Fibroblast of skin of right biceps (primary cell): Measurements from ENCODE around the gene GOLGA3.
A peak's percentile ranks its signal among the peaks of the same experiment; 100 is the strongest.

ENCODE experiments used
- DNase-seq: peaks from one replicate; pipeline ENCODE4 v3.0.0-alpha.2; 2013

GOLGA3 gene

DNA sequence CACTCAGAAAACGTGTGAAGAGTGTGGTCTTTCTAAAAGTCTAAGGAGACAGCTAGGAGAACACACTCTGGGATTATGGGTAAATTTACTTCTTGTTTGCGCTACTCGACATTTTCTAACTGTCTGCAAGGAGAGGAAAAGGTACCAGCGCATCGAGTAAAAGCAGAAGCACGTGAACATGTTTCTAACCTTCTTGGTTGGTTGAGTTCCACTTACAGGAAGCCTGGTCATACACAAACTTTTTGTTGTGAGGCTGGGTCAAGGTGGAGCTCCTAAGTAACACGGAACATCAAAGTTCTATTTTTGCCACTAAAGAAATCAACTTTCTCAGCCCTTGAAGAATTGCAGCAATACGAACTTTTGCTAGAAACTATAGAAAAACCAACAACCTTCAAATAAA, 87.0 kb downstream of the GOLGA3 start:
- DNase-seq = no peak

DNA sequence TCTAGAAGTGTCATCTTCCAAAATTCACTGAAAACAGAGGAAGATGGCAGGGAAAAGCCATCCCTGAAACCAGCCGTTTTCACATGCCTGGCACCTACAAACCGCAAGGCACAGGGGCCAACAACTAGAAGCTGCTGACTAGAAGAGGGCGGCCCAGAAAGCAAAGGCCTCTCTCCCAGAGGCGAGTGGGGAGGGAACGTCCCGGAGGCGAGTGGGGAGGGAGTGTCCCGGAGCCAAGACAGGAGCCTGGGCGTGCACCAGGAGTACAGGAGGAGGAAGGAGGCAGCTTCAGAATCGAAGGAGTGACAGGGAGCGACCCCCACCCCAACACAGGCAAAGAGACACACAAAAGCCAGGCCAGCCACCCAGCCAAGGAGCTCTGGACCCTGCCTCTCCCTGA, 88.0 kb downstream of the GOLGA3 start:
- DNase-seq = no peak

DNA sequence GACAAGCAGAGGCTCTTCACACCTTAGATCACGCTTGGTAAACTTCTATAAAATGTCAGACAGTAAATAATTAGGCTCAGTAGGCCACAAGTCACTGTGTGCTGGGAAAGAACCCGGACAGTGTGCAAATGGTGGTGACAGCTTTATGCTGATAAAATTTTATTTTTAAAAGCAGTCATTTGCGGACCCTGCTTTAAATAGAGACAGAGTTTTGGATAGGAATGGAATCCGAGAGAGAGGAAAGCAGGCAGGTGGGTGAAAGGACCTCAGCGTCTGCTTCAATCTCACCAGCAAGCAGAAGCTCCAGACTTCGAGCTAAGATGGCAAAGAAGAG, 88.4 kb downstream of the GOLGA3 start:
- no peak for DNase-seq

DNA sequence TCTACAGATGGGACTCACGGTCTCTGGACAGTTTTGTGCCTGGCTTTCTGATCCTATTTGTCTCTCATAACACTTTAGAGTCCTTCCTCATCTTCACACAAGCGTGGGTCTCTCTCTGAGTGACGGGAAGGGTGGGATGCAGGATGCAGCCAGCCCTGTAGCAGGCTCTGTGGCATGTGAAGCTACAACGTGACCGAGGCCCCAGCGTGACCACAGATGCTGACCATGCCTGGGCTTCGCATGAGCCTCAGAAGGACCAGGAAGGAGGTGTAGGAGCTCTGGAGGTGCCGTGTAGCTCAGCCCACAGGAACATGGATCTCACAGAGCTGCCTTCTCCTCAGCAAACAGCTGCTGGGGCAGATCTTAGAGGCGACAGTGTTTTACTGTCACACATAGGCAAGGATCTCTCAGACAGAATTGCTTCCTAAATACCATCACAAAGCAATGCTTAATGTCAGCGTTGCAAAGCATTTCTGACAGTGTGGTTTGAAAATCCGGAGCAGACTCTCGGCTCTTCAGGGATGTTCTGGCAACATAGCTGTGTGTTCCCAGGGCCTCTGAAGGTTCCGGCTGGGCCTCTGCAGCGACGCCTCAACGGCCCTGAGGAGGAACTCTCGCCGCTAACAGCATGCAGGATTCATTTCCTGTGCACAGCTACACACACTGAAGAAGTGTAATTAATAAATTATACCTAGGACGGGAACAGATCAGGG, 88.9 kb downstream of the GOLGA3 start:
- DNase-seq = no peak

DNA sequence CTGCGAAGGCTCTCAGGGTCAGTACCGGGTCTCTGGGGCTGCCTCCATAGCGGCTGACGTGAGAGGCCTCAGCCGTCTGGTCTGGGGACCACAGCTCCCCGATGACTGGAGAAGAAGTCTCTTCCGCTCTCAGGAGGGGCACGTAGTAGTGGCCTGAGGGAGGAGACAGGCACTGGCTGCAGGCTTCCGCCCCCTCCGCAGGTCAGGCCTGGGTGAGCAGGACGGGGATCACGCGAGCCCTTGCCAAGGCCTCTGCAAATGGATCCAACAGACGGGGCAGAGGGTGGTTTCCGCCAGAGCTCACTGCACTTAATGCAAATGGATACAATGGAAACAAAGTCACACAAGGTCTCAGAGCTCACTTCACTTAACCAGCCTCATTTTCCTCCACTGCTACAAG, 91.8 kb downstream of the GOLGA3 start:
- no peak for DNase-seq

DNA sequence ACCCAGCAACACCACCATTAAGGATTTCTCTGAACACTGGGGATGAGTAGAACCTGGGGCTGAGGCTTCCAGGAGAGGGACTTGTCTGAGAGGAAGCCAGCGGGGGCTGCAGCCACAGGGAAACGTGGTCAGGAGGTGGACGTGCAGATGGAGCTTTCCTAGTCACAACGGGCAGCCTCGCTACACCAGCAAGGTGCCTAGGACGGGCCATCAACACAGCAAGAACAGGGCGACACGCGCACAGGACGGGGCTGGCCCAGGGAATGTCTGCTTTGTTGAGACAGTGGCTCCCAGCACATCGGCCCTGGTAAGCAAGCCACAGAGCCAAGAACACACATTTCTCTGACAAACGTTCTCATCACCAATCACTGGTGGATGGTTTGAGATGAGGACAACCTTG, 92.3 kb downstream of the GOLGA3 start:
- no peak for DNase-seq

DNA sequence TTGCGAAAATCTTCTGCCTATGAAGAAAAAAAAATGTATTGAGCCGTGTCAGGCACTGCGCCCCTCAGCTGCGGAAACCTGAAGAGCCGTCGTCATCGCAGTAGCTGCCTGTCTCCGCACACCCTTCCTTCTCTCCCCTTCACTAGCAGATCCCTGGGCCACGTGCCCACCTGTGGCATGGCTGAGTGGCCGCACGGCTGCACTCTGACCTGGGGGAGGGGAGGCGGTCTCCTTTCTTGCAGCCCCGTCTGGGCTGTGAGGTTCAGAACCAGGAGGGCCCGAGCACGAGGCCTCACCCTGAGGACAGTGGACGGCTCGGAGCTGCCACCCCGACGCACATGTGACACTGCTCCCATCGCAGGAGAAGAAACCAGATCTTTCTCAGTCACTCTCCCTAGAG, 93.2 kb downstream of the GOLGA3 start:
- DNase-seq = no peak

DNA sequence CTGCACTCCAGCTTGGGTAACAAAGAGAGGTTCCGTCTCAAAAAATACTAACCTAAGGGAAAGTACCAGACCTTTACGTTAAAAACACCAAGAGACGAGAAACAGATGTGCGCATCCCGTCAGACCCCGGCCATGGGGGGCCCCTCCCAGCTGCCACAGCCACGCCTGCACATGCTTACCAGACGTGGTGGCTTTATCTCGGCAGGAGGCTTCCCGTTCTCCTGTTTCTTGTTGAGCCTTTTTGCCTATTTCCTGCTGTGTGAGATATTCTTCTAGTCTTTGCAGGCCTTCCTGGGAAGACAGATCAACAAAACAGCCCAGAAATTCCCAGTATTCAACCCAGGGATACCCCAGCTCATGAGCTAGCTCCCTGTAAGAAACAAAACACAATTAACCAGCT, 94.5 kb downstream of the GOLGA3 start:
- peak; percentile 63 for DNase-seq

DNA sequence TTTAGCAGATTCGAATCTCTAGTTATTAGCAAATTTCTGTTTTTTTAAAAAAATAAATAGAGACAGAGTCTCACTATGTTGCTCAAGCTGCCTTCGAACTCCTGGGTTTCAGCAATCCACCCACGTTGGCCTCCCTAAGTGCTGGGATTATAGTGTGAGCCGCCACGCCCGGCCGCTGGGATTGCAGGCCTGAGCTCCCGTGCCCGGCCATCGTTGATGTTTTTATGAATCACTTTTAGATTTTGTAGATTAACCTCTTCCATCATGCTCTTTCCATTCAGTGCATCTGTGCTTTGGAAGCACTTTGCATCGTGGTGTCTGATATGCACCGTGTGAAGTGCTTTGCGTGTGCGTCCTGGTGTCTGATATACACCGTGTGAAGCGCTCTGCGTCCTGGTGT, 97.1 kb downstream of the GOLGA3 start:
- no peak for DNase-seq

DNA sequence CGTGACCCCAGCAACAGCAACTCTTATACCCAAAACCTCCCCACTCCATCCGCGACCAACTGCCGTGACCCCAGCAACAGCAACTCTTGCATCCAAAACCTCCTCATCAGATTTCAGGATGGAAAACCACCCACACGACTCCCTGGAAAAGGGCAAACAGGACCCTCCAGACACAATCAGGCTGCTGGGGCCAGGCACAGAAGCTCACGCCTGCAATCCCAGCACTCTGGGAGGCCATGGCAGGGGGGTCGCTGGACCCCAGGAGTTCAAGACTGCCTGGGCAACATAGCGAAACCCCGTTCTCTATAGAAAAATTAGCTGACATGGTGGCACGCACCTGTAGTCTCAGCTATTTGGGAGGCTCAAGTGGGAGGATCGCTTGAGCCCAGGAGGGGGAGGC, 98.3 kb downstream of the GOLGA3 start:
- DNase-seq = no peak

DNA sequence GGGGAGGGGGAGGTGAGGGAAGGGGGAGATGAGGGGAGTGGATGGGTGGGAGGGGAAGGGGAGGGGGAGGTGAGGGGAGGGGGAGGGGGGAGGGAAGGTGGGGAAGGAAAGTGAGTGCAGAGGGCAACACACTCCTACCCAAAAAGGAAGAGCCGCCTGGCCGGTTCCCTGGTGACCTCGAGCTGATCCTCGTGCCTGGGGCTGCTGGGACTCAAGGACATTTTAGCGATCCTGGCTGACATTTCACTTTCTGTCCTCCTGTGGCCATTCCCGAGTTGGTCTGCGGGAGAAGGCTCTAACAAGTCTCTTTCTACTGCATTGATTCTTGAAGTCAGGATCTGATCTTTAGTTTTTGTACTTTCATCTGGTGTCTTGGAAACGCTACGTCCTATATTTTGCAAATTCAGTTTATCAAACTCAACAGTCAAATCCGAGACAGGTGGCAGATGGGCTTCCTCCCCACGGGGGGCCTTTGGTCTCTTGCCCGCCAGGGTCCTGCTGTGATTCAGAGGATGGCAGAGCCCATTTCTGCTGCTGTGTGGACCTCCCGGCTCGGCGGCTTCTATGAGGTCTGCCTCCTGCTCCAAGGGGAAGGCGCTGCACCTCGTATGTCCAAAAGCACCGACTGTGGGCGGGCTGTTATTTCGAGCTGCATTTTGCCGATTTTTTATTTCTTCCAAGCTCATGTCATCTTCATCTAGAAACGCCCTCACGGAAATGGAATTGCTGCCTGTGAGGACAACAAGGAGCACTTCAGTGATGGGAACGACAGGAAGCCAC, 98.9 kb downstream of the GOLGA3 start:
- DNase-seq = peak; percentile 27

DNA sequence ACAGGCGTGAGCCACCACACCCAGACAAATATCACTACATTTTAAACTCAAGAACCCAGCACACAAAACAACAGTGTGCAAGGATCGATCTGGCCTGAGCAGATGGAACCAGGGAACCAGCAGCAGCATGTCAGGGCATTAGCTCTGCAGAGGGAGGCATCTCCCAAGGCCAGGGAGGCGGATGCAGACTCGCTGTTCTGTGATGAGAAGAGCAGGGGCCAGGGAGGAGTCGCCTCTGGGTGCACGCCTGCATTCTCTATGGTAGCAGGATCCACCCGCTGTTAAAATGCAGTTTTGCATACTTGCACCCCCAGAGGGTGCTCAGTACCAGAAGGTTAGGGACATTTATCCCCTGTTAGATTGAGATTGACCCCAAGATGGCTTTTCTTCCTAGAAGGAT, 100.2 kb downstream of the GOLGA3 start:
- no peak for DNase-seq

DNA sequence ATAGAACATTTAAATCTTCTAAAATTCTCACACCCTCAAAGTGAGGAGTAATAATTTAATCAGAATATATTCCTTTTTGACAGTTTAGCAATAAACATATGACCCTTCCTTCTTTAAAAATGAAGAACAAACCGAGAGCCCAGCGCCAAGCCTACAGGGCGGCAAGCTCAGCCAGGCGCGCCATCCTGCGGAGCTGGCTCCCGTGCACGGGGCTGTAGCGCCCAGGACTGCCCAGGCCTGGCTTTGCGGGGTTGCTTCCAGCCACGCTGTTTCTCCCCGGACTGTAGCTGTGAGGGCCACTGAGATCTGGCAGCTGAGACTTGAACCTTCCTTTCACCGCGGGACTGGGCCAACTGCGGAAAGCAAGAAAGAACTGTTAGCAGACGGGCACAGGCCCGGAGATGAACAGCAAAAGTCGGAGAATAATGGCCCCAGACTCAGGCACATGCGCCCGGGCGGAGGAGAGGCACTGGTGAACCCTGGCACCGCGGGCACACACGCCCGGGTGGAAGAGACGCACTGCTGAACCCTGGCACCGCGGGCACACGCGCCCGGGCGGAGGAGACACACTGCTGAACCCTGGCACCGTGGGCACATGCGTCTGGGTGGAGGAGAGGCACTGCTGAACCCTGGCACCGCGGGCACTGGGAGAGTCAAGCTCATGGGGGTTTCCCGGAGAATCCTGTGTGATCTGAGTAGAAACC, 101.4 kb downstream of the GOLGA3 start:
- DNase-seq = no peak

DNA sequence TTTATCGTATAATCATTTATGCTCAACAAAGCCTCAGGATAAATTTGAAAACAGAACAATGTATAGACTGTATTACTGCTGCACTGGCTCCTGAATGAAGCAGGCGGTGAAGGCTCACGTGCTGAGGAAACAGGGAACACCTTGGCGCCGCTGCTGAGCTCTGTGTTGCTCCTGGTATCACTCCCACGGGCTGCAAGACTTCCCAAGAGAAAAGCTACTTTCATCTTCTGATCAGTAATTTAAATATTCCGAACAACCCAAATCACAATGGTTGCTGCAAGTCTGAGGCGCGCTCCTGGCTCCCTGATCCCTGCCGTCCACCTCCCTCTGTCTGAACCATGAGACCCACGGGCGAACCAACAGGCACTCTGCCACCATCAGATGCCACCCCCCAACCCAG, 102.3 kb downstream of the GOLGA3 start:
- no peak for DNase-seq

DNA sequence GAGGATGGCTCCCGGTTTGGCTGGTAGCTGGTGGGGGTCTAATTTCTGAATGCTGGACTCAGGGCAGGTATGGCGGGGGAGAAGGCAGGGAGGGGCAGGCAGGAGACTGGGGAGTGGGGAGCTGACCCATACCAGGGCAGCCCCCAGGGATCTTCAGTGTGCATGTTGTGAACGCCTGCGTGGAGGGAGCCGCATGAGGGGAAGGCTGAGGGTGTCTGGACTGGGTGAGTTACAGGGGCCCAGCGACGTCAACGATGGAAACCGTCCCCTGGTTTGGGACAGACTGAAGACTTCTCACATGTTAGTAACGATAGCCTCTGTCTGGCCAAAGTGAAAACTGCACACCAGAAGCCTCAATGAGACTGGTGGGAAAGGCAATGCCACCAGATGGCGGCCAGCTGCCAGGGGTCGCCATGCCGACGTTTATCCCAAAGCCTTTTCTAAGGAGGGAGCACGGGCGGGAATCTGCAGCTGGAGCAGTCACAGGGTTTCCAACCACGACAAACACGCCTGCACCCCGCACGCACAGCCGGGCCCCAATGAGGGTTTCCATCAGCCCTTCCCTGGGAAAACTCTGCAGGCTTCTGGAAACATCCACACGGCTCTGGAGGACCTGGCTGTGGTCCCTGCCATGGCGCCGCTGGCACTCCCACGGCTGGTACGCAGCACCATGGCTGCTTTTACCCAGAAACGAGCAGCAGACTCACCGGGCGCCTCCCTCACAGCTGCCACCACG, 104.0 kb downstream of the GOLGA3 start:
- peak; percentile 26 for DNase-seq

DNA sequence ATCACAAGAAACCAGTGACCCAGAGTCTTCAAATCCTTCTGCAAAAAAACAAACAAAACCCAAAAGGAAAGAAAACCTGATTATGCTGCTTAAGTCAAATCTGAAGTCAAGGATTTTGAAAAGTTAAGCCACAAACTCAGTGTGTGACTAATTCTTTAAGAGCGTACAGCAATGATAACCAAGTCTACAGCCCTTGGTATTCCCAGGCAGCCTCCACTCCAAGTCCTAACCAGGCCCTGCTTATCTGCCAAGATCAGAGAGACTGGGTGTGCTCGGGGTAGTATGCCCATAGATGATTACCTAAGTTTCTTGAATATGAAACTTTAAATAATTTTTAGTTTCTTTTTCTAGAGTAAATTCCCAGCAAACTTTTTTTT, 104.9 kb downstream of the GOLGA3 start:
- DNase-seq = peak; percentile 35

DNA sequence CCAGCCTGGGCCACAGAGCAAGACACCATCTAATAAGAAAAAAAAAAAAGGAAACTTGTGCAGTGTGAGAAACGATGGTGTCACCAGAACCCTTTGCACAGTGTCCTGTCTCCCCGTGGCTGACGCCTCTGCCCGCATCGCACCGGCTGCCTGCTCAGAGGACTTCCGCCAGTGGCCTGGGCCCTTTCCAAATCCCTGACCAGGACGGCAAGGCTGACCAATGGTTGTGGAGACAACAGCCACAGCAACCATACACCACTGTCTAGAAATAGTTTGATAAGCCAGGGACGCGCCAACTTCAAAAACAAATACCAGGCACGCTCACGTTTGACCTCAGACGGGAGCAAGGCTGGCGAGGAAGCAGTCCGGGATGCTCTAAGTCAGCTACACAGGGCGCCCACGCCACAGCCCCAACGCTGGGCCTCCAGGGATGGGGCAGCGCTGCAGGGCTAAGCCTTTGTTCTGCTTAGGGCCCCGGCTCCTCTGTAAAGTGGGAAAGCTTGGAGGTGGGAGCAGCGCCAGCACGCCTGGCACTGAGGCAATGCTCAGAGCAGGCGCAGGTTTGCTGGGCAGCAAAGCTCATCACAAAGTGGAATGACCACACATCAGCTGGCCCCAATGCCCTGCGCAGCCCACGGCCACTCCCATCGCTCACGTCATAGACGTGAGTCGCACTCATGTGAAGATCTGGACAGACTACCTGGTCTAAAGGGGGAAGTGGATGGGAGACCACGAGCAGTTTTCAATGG, 105.5 kb downstream of the GOLGA3 start:
- DNase-seq = no peak

DNA sequence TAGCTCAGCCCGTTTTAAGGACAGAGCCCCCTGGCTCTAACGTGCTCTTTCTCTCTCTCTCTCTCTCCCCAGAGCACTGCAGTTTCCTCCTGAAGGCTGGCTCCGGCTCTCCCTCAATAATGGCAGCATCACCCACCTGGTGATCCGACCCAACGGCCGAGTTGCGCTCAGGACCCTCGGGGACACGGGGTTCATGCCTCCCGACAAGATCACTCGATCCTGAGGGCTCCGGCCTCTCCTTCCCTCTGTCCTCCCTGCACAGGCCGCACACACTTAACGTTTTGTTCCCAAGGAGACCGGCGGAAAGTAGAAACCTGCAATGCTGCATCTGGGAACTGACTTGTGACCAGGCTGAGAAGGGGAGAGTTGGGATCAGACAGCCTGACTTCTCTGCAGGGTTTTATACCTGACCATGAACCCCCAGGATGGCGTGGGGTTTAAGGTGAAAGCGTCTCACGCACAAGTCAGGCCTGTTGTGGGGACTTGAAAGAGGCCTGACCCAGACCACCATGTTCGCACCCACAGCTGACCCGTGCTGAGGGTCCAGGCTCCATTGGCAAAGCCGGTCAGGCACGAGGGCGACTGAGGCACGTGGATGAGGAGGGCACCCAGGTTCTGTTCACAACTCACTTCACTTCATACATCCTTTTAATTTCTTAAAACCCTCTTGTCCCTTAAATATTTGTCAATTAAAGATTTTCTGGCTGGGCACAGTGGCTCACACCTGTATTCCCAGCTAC, 107.9 kb downstream of the GOLGA3 start:
- no peak for DNase-seq

DNA sequence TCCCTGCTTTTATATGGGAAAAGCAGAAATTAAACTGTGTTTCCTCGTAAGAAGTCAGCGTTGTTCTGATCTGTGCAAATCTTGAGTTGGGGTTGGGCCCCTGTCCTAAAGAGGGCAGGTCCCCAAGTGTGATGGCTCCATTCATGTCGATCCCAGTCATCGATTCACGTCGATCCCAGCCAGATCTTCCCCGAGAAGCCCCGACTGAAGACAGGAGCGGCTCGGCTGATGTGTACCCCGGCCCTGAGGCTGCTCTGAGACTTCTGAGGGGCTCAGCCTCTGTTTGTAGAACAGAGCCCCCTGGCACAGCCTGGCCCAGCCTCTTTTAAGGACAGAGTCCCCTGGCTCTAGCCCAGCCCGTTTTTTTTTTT, 108.7 kb downstream of the GOLGA3 start:
- no peak for DNase-seq

DNA sequence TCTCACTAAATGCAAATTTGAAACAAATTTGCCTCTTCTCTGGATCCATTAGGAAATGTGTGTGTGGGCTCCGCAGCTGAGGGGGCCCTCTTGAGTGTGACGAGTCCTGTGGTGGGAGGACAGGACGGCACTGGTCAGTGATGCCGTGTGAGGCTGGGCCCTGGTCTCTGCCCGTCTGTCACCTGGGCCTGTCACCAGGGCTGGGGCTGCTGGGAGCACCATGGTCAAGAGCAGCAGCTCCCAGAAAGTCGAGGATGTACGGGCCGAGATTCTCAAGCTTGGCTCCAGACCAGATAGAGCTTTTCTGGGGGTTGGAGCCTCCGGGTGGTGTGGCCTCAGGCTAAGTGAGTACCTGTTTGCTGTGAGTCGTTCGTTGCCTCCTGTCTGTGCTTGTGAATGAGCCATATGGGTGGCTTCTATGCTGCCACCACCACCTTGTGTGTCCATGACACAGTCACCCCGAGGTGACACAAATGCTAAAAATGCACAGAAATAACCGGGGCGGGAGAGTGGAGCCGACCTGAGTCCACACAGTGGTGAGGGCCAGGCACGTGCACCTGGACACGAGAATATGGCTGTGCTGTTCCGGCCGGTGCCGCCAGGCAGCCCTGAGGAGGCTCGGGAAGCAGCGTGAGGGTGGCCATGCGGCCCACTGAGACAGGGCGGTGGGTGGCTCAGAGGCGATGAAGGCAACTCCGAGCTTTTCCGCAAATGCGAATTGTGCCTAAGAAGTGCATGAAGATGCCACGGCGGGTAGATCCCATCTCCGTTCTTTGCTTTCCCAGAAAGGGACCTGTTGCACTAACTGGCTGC, 109.3 kb downstream of the GOLGA3 start:
- no peak for DNase-seq
